ENCODE data around the gene DISC1. TPM values are rescaled to one million over a fixed set of nuclear protein-coding genes. Genes with fewer than 3 reads are reported as not detected.
A peak's percentile ranks its signal among the peaks of the same experiment; 100 is the strongest.

The DISC1 gene
- total and polyA plus RNA-seq, 2 donors (not counting 1 experiment from before 2014, with no cell fraction given), result 2.0 to 4.3 TPM

- Histone ChIP-seq H3K27ac (ENCODE audit: insufficient read depth, low read length) (no peak overlapping the region), H3K4me3 (replicated peaks in 1 of 4; ENCODE audit: control extremely low read depth in 1 of 4, insufficient read depth in 1 of 4, low read depth in 3 of 4, low read length in 4 of 4) (no peak overlapping the region), H2AFZ (ENCODE audit: low read length) (no peak overlapping the region), H3K9me3 (ENCODE audit: control insufficient read depth, insufficient read depth, low read depth, low read length) (no peaks in the 10 kb centered on the region), H3K4me2 (ENCODE audit: extremely low read depth, insufficient read depth, low read length) (no peak overlapping the region), H3K79me2 (ENCODE audit: control insufficient read depth, insufficient read depth, low read length) (no peaks in the 10 kb centered on the region), H3K9ac (ENCODE audit: insufficient read depth, low read length) (no peak overlapping the region), H3K27me3 (ENCODE audit: control insufficient read depth, insufficient read depth, low read length) (no peaks in the 10 kb centered on the region), H4K20me1 (ENCODE audit: control insufficient read depth, extremely low read depth, insufficient read depth, low read length) (no peaks in the 10 kb centered on the region), H3K4me1 (ENCODE audit: control insufficient read depth, extremely low read depth, insufficient read depth, low read length) (no peaks in the 10 kb centered on the region), H3K36me3 (ENCODE audit: control insufficient read depth, insufficient read depth, low read length) (no peaks in the 10 kb centered on the region)
- DNase-seq (ENCODE audit: low read depth in 2 of 2), result no peak
- TF ChIP-seq CTCF (conservative IDR thresholded peaks at IDR 0.05 in 1 of 2, IDR thresholded peaks at IDR 0.05 in 1 of 2; ENCODE audit: low read depth in 1 of 2, low read length in 2 of 2) (no peak), EZH2 (IDR thresholded peaks at IDR 0.05; ENCODE audit: low read length, missing control alignments) (no peak)
Observed at GRCh38 chr1:232009741-232010140, 383.2 kb downstream of the DISC1 start.

- no peak overlapping the region for H2AFZ ChIP-seq (ENCODE audit: low read length)
- no peaks in the 10 kb centered on the region for H3K27me3 ChIP-seq (ENCODE audit: control insufficient read depth, insufficient read depth, low read length)
- H4K20me1 ChIP-seq (ENCODE audit: control insufficient read depth, extremely low read depth, insufficient read depth, low read length), result no peaks in the 10 kb centered on the region
- H3K9ac ChIP-seq (ENCODE audit: insufficient read depth, low read length), result no peak overlapping the region
- H3K4me3 ChIP-seq (replicated peaks in 1 of 4; ENCODE audit: control extremely low read depth in 1 of 4, insufficient read depth in 1 of 4, low read depth in 3 of 4, low read length in 4 of 4), result no peak overlapping the region
- TF ChIP-seq CTCF (conservative IDR thresholded peaks at IDR 0.05 in 1 of 2, IDR thresholded peaks at IDR 0.05 in 1 of 2; ENCODE audit: low read depth in 1 of 2, low read length in 2 of 2), result no peak
- TF ChIP-seq EZH2 (IDR thresholded peaks at IDR 0.05; ENCODE audit: low read length, missing control alignments), result no peak
- no peaks in the 10 kb centered on the region for H3K9me3 ChIP-seq (ENCODE audit: control insufficient read depth, insufficient read depth, low read depth, low read length)
- peak; percentile 24 to 70 for DNase-seq (ENCODE audit: low read depth in 2 of 2)
- H3K27ac ChIP-seq (ENCODE audit: insufficient read depth, low read length), result no peak overlapping the region
- H3K36me3 ChIP-seq (ENCODE audit: control insufficient read depth, insufficient read depth, low read length), result no peaks in the 10 kb centered on the region
- no peak overlapping the region for H3K4me2 ChIP-seq (ENCODE audit: extremely low read depth, insufficient read depth, low read length)
- no peaks in the 10 kb centered on the region for H3K4me1 ChIP-seq (ENCODE audit: control insufficient read depth, extremely low read depth, insufficient read depth, low read length)
- no peaks in the 10 kb centered on the region for H3K79me2 ChIP-seq (ENCODE audit: control insufficient read depth, insufficient read depth, low read length)
Observed at GRCh38 chr1:232011961-232012360, 385.4 kb downstream of the DISC1 start.

GRCh38 chr1:232012773-232013386, 386.3 kb downstream of the DISC1 start:
- Histone ChIP-seq H3K27ac (ENCODE audit: insufficient read depth, low read length) (peak overlapping the region; percentile 26), H3K27me3 (ENCODE audit: control insufficient read depth, insufficient read depth, low read length) (no peaks in the 10 kb centered on the region), H3K9me3 (ENCODE audit: control insufficient read depth, insufficient read depth, low read depth, low read length) (no peaks in the 10 kb centered on the region), H4K20me1 (ENCODE audit: control insufficient read depth, extremely low read depth, insufficient read depth, low read length) (no peaks in the 10 kb centered on the region), H2AFZ (ENCODE audit: low read length) (no peak overlapping the region), H3K4me3 (replicated peaks in 1 of 4; ENCODE audit: control extremely low read depth in 1 of 4, insufficient read depth in 1 of 4, low read depth in 3 of 4, low read length in 4 of 4) (peak overlapping the region in 1 of 4 experiments; percentile 23), H3K79me2 (ENCODE audit: control insufficient read depth, insufficient read depth, low read length) (no peaks in the 10 kb centered on the region), H3K4me1 (ENCODE audit: control insufficient read depth, extremely low read depth, insufficient read depth, low read length) (no peaks in the 10 kb centered on the region), H3K9ac (ENCODE audit: insufficient read depth, low read length) (no peak overlapping the region), H3K36me3 (ENCODE audit: control insufficient read depth, insufficient read depth, low read length) (no peaks in the 10 kb centered on the region), H3K4me2 (ENCODE audit: extremely low read depth, insufficient read depth, low read length) (no peak overlapping the region)
- TF ChIP-seq EZH2 (IDR thresholded peaks at IDR 0.05; ENCODE audit: low read length, missing control alignments) (no peak), CTCF (conservative IDR thresholded peaks at IDR 0.05 in 1 of 2, IDR thresholded peaks at IDR 0.05 in 1 of 2; ENCODE audit: low read depth in 1 of 2, low read length in 2 of 2) (no peak)
- DNase-seq (ENCODE audit: low read depth in 2 of 2), result peak; percentile 87 to 92

Data from fibroblast of lung (primary cell).